ENCODE data around the gene KRTAP20-3. TPM values are rescaled to one million over a fixed set of nuclear protein-coding genes. Genes with fewer than 3 reads are reported as not detected.

Gene KRTAP20-3
- total RNA-seq, 6 donors from 2014 or later: not detected

DNA sequence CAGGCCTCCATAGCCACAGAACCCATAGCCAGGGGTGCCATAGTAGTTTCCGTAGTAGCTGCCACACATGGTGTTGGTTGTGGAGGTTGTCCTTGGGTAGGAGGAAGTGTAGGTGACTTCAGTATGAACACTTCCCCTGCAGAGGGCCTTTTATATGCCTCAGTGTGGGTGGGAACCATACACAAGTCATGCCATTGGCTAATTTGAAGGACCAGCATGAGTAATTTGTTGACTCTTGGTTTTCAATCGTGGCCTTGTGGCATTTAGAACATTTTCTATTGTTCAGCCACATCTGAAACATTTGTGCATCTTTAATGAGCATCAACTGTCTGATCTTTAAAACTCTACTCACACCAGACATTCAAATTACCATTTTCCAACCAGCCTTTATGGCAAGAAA lies 28.8 kb upstream of the KRTAP20-3 start, which contains the start of gene KRTAP6-1:
Gene KRTAP6-1, minus strand, starts transcription at position 95 of the 400 bp plus-strand sequence. Its CDS starts 26 bp downstream, at position 69.
- ATAC-seq (ENCODE audit: low FRiP score in 2 of 2) (no peak), DNase-seq (no peak)
- H3K4me3 ChIP-seq: no peak within 1 kb of the TSS
- H3K36me3 ChIP-seq: no peaks in the 10 kb centered on the region
- no peaks in the 10 kb centered on the region for H3K4me1 ChIP-seq
- TF ChIP-seq, protein P1, sequence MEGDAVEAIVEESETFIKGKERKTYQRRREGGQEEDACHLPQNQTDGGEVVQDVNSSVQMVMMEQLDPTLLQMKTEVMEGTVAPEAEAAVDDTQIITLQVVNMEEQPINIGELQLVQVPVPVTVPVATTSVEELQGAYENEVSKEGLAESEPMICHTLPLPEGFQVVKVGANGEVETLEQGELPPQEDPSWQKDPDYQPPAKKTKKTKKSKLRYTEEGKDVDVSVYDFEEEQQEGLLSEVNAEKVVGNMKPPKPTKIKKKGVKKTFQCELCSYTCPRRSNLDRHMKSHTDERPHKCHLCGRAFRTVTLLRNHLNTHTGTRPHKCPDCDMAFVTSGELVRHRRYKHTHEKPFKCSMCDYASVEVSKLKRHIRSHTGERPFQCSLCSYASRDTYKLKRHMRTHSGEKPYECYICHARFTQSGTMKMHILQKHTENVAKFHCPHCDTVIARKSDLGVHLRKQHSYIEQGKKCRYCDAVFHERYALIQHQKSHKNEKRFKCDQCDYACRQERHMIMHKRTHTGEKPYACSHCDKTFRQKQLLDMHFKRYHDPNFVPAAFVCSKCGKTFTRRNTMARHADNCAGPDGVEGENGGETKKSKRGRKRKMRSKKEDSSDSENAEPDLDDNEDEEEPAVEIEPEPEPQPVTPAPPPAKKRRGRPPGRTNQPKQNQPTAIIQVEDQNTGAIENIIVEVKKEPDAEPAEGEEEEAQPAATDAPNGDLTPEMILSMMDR (IDR thresholded peaks at IDR 0.05): no peak
- TF ChIP-seq EP300 (IDR thresholded peaks at IDR 0.05): no peak
- TF ChIP-seq POLR2A (IDR thresholded peaks at IDR 0.05): no peak
- no peak for TF ChIP-seq POLR2AphosphoS5 (IDR thresholded peaks at IDR 0.05)
- H3K9me3 ChIP-seq: no peaks in the 10 kb centered on the region
- no peak within 1 kb of the TSS for H3K27ac ChIP-seq
- H3K27me3 ChIP-seq: no peaks in the 10 kb centered on the region
- 67 to 81% methylated on average over 2 of the region's 2 CpGs for WGBS, 2 donors

DNA sequence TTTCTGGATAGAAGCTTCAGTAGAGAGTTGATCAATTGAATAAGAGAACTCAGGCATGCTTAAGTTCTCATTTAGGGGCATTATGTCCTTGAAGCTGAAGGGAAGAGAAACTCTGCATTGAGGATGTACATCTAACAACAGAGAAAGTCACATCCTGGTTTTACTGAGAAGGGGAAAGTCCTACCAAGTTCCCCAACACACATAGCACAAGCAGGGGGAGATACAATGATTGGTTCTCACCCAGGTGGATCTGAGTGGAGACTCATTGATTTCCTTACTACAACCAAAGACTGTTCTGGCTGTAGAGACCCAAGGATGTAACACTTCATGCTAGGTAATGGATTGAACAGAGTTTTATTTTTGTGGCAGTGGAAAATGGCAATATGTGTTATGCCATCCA lies 27.5 kb upstream of the KRTAP20-3 start:
- no peaks in the 10 kb centered on the region for H3K9me3 ChIP-seq
- no peaks in the 10 kb centered on the region for H3K4me1 ChIP-seq
- H3K27ac ChIP-seq: no peak overlapping the region
- DNase-seq (no peak), ATAC-seq (ENCODE audit: low FRiP score in 2 of 2) (no peak)
- no peaks in the 10 kb centered on the region for H3K36me3 ChIP-seq
- H3K4me3 ChIP-seq: no peak overlapping the region
- H3K27me3 ChIP-seq: no peaks in the 10 kb centered on the region
- no peak for TF ChIP-seq POLR2A (IDR thresholded peaks at IDR 0.05)
- TF ChIP-seq EP300 (IDR thresholded peaks at IDR 0.05): no peak
- no peak for TF ChIP-seq POLR2AphosphoS5 (IDR thresholded peaks at IDR 0.05)
- TF ChIP-seq, protein P1 (IDR thresholded peaks at IDR 0.05): no peak

DNA sequence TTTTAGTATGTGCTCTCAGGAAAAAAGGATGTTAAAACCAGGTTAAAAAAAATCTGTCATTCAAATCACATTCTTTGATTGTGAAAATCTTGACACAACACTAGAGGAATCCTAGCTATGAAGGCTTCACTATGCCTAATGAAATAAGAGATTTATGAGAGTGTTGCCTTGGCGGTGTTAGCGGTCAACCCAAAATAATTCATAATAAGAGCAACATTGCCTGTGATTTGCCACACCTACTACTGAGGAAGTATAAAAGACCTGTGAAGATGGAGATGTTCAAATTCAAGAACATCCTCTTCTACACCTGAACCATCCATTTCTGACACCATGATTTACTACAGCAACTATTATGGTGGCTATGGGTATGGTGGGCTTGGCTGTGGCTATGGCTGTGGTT lies 26.5 kb upstream of the KRTAP20-3 start, which contains the start of gene KRTAP20-1:
Gene KRTAP20-1, plus strand, starts transcription at position 301 of the 400 bp plus-strand sequence. Its CDS starts 30 bp downstream, at position 331.
- Histone ChIP-seq H3K36me3 (no peaks in the 10 kb centered on the region), H3K9me3 (no peaks in the 10 kb centered on the region), H3K27me3 (no peaks in the 10 kb centered on the region), H3K4me3 (no peak within 1 kb of the TSS), H3K4me1 (no peaks in the 10 kb centered on the region), H3K27ac (no peak within 1 kb of the TSS)
- DNase-seq (no peak), ATAC-seq (ENCODE audit: low FRiP score in 2 of 2) (no peak)
- WGBS, 2 donors: 94% methylated on average over 2 of the region's 2 CpGs
- no peak for TF ChIP-seq EP300 (IDR thresholded peaks at IDR 0.05)
- TF ChIP-seq POLR2A (IDR thresholded peaks at IDR 0.05): no peak
- no peak for TF ChIP-seq POLR2AphosphoS5 (IDR thresholded peaks at IDR 0.05)
- TF ChIP-seq, protein P1 (IDR thresholded peaks at IDR 0.05): no peak

DNA sequence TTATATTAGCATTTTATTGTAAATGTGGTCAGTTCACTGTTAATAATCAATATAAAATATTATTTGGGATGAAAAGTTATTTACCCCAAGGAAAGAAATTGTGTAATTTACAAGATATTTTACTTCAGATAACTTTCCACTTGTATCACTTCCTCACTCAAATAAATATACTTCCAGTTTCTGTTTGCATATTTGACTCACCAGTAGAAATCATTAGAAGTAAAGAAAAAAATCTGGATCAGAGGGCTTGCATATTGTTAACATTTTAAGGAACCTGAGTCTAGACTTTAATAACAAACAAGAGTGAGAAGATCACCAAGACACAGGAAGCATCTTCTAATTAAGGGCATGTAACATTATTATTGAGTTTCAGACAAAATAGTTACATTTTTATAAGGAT lies 22.6 kb upstream of the KRTAP20-3 start:
- no peak for TF ChIP-seq EP300 (IDR thresholded peaks at IDR 0.05)
- Histone ChIP-seq H3K4me3 (no peak overlapping the region), H3K36me3 (no peaks in the 10 kb centered on the region), H3K27me3 (no peaks in the 10 kb centered on the region), H3K9me3 (no peaks in the 10 kb centered on the region), H3K4me1 (no peaks in the 10 kb centered on the region), H3K27ac (no peak overlapping the region)
- ATAC-seq (ENCODE audit: low FRiP score in 2 of 2) (no peak), DNase-seq (no peak)

DNA sequence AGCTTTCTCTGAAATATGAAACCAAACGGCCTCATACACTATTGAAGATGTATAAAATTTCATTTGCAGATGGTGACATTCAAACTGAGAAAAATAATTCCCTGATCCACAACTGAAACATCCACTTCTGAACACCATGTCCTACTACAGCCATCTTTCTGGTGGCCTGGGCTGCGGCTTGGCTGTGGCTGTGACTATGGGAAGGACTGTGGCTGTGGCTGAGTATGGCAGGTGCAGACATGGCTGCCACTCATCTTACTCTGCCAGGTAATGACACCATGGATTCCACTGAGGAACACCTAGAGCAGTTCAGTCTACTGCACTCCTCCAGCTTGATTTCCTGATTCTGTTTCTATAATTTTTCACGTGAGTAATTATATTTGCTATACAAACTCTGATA lies 22.1 kb upstream of the KRTAP20-3 start, which contains the start of gene KRTAP20-4:
Gene KRTAP20-4, plus strand, starts transcription at position 106 of the 400 bp plus-strand sequence.
- no peaks in the 10 kb centered on the region for H3K27me3 ChIP-seq
- H3K27ac ChIP-seq: no peak within 1 kb of the TSS
- no peaks in the 10 kb centered on the region for H3K4me1 ChIP-seq
- H3K4me3 ChIP-seq: no peak within 1 kb of the TSS
- no peak for ATAC-seq (ENCODE audit: low FRiP score in 2 of 2)
- H3K36me3 ChIP-seq: no peaks in the 10 kb centered on the region
- 82 to 87% methylated on average over 3 of the region's 3 CpGs for WGBS, 2 donors
- DNase-seq: no peak
- no peak for TF ChIP-seq POLR2AphosphoS5 (IDR thresholded peaks at IDR 0.05)
- no peak for TF ChIP-seq EP300 (IDR thresholded peaks at IDR 0.05)
- TF ChIP-seq, protein P1 (IDR thresholded peaks at IDR 0.05): no peak
- TF ChIP-seq POLR2A (IDR thresholded peaks at IDR 0.05): no peak
- H3K9me3 ChIP-seq: no peaks in the 10 kb centered on the region
